ENCODE measurements around the gene GPR25.

GPR25 gene

GRCh38 chr1:200862713-200863415, 9.9 kb upstream of the GPR25 start:
- Mint-ChIP-seq H3K4me1 (ENCODE audit: low read depth in 2 of 2) (peaks cover 25 to 35% of the 10 kb centered on the region in 2 donors), H3K27ac (peak overlapping the region; percentile 82 to 93), H3K27me3 (no peaks in the 10 kb centered on the region), H3K9me3 (no peaks in the 10 kb centered on the region), H3K4me3 (peak overlapping the region; percentile 53 to 76), H3K36me3 (ENCODE audit: insufficient read depth) (peaks cover 3% of the 10 kb centered on the region)
- ATAC-seq (replicated peaks) = peak; percentile 75
- DNase-seq = peak in 2 of 3 experiments; percentile 24

DNA sequence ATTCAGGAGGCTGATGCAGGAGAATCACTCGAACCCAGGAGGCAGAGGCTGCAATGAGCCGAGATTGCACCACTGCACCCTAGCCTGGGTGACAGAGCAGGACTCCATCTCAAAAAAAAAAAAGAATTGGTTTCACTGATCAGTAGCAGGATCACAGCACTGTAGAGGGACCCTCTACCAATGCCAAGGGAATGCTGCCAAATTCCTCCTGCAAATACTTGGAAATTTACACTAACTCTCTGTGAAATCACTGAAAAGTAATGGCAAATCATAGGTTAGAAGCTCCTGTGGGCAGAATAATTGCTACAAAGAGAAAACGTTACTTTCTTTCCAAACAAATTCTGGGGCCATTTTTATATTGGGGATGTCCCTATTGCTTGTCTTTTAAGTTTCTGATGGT, 6.7 kb upstream of the GPR25 start:
- Mint-ChIP-seq H3K9me3 (no peaks in the 10 kb centered on the region), H3K27ac (peak overlapping the region in 1 of 2 donors; percentile 70), H3K4me1 (ENCODE audit: low read depth in 2 of 2) (peaks cover 43 to 54% of the 10 kb centered on the region in 2 donors), H3K4me3 (no peak overlapping the region), H3K27me3 (no peaks in the 10 kb centered on the region), H3K36me3 (ENCODE audit: insufficient read depth) (peaks cover 3% of the 10 kb centered on the region)
- no peak for ATAC-seq (replicated peaks)
- DNase-seq = no peak

- Mint-ChIP-seq H3K9me3 (no peaks in the 10 kb centered on the region), H3K4me1 (ENCODE audit: low read depth in 2 of 2) (peaks cover 47 to 58% of the 10 kb centered on the region in 2 donors), H3K27me3 (no peaks in the 10 kb centered on the region), H3K27ac (peak overlapping the region in 1 of 2 donors; percentile 70), H3K4me3 (no peak overlapping the region), H3K36me3 (ENCODE audit: insufficient read depth) (peaks cover 3% of the 10 kb centered on the region)
- DNase-seq = no peak
- no peak for ATAC-seq (replicated peaks)
These were observed 6.3 kb upstream of the GPR25 start for GRCh38 chr1:200866521-200866920.

DNA sequence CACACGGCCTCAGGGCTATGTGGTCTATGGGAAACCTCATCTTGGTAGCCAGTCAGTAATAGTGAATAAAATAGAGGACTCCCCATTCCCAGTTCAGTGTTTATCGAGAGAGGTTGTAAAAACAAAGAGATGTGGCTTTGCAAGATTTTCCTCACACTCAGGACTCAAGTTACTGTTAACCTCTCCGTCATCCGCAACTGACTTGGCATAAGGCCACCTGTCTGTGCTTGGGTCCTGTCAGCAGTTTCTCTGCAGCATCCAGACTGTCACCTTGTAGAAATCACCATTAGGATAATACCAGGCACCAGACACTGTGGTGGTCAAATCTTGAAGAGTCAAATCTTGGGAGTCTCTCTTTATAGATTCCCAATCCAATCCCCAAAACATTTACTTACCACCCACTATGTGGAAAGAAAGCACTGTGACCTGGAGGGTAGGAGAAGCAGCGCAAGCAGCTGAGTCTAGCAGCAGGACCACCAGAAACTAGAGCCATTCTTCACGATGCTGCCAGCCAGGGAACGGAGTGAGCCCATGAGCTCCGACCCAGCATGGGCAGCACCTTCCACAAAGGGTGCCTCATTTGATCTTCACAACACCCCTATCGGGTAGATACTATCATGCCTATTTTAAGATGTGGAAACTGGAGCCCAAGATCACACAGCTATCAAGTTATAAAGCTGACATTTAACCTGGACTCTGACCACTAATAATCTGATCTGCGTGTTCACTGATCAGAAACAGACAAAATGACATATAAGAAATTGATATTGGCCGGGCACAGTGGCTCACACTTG, 5.6 kb upstream of the GPR25 start:
- no peak for ATAC-seq (replicated peaks)
- Mint-ChIP-seq H3K36me3 (ENCODE audit: insufficient read depth) (peaks cover 3% of the 10 kb centered on the region), H3K4me3 (peak overlapping the region; percentile 15 to 41), H3K27ac (peak overlapping the region; percentile 38 to 70), H3K27me3 (no peaks in the 10 kb centered on the region), H3K4me1 (ENCODE audit: low read depth in 2 of 2) (peaks cover 49 to 61% of the 10 kb centered on the region in 2 donors), H3K9me3 (no peaks in the 10 kb centered on the region)
- DNase-seq = no peak

GRCh38 chr1:200869376-200869752, 3.4 kb upstream of the GPR25 start:
- Mint-ChIP-seq H3K4me3 (peak overlapping the region; percentile 68 to 72), H3K9me3 (no peaks in the 10 kb centered on the region), H3K36me3 (ENCODE audit: insufficient read depth) (no peaks in the 10 kb centered on the region), H3K27ac (peak overlapping the region; percentile 88 to 91), H3K27me3 (peaks cover 6 to 9% of the 10 kb centered on the region in 2 donors), H3K4me1 (ENCODE audit: low read depth in 2 of 2) (peaks cover 43 to 46% of the 10 kb centered on the region in 2 donors)
- ATAC-seq (replicated peaks) = no peak
- DNase-seq = no peak

DNA sequence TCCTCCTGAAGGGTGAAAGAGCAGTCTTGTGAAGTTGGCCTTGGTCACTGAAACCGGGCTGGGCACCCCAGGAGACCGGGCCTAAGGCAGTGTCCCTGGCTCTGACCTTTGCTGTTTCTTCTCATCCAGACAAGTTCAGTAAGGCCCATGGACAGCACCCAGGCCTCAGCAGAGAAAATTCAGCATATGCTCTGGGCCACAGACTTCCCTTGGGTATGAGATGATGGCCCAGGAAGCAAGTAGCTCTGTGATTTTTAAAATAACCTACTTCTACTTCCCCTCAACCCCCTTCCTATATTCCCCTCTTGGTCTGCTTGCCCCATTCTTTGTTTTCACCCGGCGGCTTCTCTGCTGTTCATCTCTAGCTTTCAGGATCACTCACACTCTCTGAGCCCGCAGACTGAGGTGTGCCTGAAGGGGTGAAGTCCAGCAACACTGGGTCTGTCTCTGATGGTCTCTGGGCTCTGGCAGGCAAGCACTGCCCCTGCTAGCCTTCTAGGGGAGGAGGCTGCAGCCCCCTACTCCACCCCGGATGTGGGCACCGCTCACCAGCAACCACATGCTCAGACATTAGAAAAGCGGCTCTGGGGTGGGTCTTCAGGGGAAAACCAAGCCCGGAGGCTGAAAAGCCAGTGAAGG, 2.9 kb upstream of the GPR25 start:
- ATAC-seq (replicated peaks) = peak; percentile 71
- H3K27me3 Mint-ChIP-seq = peaks cover 11 to 14% of the 10 kb centered on the region in 2 donors
- H3K9me3 Mint-ChIP-seq = no peaks in the 10 kb centered on the region
- H3K4me1 Mint-ChIP-seq (ENCODE audit: low read depth in 2 of 2) = peaks cover 47 to 49% of the 10 kb centered on the region in 2 donors
- H3K27ac Mint-ChIP-seq = peak overlapping the region; percentile 88 to 91
- DNase-seq = peak in 1 of 3 experiments; percentile 21
- H3K4me3 Mint-ChIP-seq = peak overlapping the region; percentile 68 to 72
- H3K36me3 Mint-ChIP-seq (ENCODE audit: insufficient read depth) = no peaks in the 10 kb centered on the region

GRCh38 chr1:200873116-200873670, 412 bp downstream of the GPR25 start:
- Mint-ChIP-seq H3K36me3 (ENCODE audit: insufficient read depth) (no peaks in the 10 kb centered on the region), H3K27ac (no peak overlapping the region), H3K4me1 (ENCODE audit: low read depth in 2 of 2) (peaks cover 43 to 48% of the 10 kb centered on the region in 2 donors), H3K9me3 (no peaks in the 10 kb centered on the region), H3K27me3 (peaks cover 11 to 17% of the 10 kb centered on the region in 2 donors), H3K4me3 (peak overlapping the region; percentile 52 to 71)
- no peak for DNase-seq
- no peak for ATAC-seq (replicated peaks)

DNA sequence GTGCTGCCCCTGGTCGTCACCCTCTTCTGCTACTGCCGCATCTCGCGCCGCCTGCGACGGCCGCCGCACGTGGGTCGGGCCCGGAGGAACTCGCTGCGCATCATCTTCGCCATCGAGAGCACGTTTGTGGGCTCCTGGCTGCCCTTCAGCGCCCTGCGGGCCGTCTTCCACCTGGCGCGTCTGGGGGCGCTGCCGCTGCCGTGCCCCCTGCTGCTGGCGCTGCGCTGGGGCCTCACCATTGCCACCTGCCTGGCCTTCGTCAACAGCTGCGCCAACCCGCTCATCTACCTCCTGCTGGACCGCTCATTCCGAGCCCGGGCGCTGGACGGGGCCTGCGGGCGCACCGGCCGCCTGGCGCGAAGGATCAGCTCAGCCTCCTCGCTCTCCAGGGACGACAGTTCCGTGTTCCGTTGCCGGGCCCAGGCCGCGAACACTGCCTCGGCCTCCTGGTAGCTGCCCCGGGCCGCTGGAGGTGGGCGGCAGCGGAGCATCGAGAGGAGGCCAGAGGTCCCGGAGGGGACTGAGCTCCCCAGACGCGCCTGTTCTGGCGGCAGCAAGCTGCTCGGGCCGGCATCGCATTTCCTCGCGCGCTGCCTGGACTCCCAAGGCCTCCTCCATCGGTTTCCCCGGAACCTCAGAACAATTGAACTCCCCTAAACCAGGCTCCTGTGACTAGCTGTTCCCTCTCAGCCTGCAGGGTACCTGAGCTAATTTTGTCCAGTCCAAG, 1.1 kb downstream of the GPR25 start:
- peak; percentile 12 for ATAC-seq (replicated peaks)
- H3K4me1 Mint-ChIP-seq (ENCODE audit: low read depth in 2 of 2) = peaks cover 48 to 52% of the 10 kb centered on the region in 2 donors
- H3K4me3 Mint-ChIP-seq = peak overlapping the region; percentile 52 to 71

DNA sequence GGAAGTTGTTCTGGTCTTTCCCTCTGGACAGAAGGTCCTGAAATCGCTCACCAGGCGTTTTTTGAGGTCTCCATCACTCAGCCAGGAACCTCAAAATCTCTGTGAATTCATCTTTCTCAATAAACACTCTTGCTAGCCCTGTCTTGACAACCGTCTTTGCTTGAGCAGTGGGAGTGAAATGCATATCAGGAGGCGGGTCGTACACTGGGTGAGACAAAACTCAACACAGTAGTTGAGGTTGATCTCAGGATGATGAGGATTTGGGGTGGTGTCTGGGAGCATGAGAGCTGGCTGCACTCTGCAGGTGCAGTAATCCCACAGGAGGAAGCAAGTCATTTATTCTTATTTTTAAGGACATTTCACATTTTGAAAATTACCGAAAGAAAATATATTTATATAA, 1.9 kb downstream of the GPR25 start:
- H3K27ac Mint-ChIP-seq = peak overlapping the region in 1 of 2 donors; percentile 64

More for the DNA sequence above, 1.1 kb downstream of the GPR25 start:
- DNase-seq = no peak
- Mint-ChIP-seq H3K27ac (peak overlapping the region in 1 of 2 donors; percentile 64), H3K27me3 (peaks cover 11 to 17% of the 10 kb centered on the region in 2 donors), H3K36me3 (ENCODE audit: insufficient read depth) (no peaks in the 10 kb centered on the region), H3K9me3 (no peaks in the 10 kb centered on the region)

DNA sequence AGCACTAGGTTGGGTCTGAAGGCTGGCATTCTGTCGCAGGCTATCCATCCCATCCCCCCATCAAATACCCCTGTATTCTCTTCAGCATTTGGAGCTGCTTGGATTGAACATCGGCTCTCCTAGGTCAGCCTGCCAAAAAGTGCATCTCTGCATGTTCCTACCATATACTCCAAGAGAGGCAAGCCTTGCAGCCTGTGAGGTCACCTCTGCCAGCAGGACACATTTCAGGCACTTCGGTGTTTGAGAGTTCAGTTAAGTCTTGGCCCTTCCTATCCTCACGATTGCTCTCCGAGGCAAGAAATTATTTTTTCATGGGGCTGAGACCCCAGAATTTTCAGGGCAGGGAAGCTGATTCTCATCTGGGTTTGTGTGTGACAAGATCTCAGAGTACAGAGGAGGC, 2.6 kb downstream of the GPR25 start:
- no peak overlapping the region for H3K4me3 Mint-ChIP-seq
- DNase-seq (no peak), ATAC-seq (replicated peaks) (no peak)
- no peaks in the 10 kb centered on the region for H3K36me3 Mint-ChIP-seq (ENCODE audit: insufficient read depth)
- H3K9me3 Mint-ChIP-seq = no peaks in the 10 kb centered on the region
- H3K27ac Mint-ChIP-seq = no peak overlapping the region
- peaks cover 11 to 17% of the 10 kb centered on the region in 2 donors for H3K27me3 Mint-ChIP-seq
- peaks cover 35 to 43% of the 10 kb centered on the region in 2 donors for H3K4me1 Mint-ChIP-seq (ENCODE audit: low read depth in 2 of 2)

More for the DNA sequence above, 1.9 kb downstream of the GPR25 start:
- Mint-ChIP-seq H3K9me3 (no peaks in the 10 kb centered on the region), H3K4me1 (ENCODE audit: low read depth in 2 of 2) (peaks cover 42 to 47% of the 10 kb centered on the region in 2 donors), H3K27me3 (peaks cover 11 to 17% of the 10 kb centered on the region in 2 donors), H3K4me3 (peak overlapping the region; percentile 52 to 71), H3K36me3 (ENCODE audit: insufficient read depth) (no peaks in the 10 kb centered on the region)
- DNase-seq = no peak
- no peak for ATAC-seq (replicated peaks)

DNA sequence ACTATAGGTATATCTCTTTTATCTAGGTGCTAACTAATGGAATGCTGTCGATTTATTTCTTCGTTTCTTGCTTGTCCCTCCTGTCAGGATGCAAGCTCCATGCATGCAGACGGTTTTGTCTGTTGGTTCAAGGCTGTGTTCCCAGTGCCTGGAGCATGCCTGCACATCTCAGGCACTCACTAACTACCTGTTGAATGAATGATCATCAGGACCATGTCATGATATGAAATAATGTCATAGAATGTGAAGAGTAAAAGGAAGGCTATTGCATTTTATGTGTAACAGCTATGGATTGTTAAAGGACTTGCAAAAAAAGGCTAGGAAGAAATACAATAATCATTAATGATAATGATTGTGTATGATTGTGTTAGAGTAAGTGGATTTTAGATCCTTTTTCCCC, 4.2 kb downstream of the GPR25 start:
- no peak for DNase-seq

GRCh38 chr1:200877839-200878551, 5.2 kb downstream of the GPR25 start:
- H3K9me3 Mint-ChIP-seq = no peaks in the 10 kb centered on the region
- no peaks in the 10 kb centered on the region for H3K36me3 Mint-ChIP-seq (ENCODE audit: insufficient read depth)
- peak overlapping the region; percentile 53 to 75 for H3K27ac Mint-ChIP-seq
- peaks cover 11 to 23% of the 10 kb centered on the region in 2 donors for H3K27me3 Mint-ChIP-seq
- DNase-seq (no peak), ATAC-seq (replicated peaks) (peak; percentile 73)
- peak overlapping the region in 1 of 2 donors; percentile 19 for H3K4me3 Mint-ChIP-seq
- peaks cover 17 to 29% of the 10 kb centered on the region in 2 donors for H3K4me1 Mint-ChIP-seq (ENCODE audit: low read depth in 2 of 2)

More for the DNA sequence above, 4.2 kb downstream of the GPR25 start:
- peaks cover 11 to 23% of the 10 kb centered on the region in 2 donors for H3K27me3 Mint-ChIP-seq
- H3K36me3 Mint-ChIP-seq (ENCODE audit: insufficient read depth) = no peaks in the 10 kb centered on the region
- H3K4me3 Mint-ChIP-seq = peak overlapping the region in 1 of 2 donors; percentile 10
- no peak for ATAC-seq (replicated peaks)
- no peaks in the 10 kb centered on the region for H3K9me3 Mint-ChIP-seq
- peaks cover 19 to 31% of the 10 kb centered on the region in 2 donors for H3K4me1 Mint-ChIP-seq (ENCODE audit: low read depth in 2 of 2)
- H3K27ac Mint-ChIP-seq = peak overlapping the region; percentile 49 to 75

Measured in effector memory CD8-positive, alpha-beta T cell (primary cell).